ENCODE data around the gene APOM. TPM values are rescaled to one million over a fixed set of nuclear protein-coding genes. Genes with fewer than 3 reads are reported as not detected.

APOM gene
- total RNA-seq, 1 experiment from 2014 or later: 2.4 TPM

- DNase-seq (ENCODE audit: extremely low read depth, low read depth): no peak
Measured at GRCh38 chr6:31701666-31702404, 46.1 kb downstream of the APOM start.

DNA sequence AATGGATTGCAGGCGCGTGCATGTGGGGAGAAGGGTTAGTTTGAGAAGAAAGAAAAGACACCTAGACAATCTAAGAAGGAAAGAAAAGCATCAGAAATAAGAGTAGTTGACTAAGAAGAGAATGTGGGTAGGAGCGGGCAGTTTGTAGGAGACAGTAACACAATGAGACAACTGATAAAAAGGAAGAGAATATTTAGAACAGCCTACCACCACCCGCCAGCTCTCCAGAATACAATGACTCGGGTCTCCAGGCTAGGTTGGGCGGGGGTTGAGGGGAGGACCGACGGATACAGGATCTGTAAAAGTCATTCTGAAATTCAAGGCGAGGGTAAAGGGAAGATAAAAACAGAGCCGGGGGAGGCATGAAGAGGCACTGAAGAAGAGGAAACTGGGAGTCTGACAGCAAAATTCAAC is 46.7 kb downstream of the APOM start:
- DNase-seq (ENCODE audit: extremely low read depth, low read depth): no peak

- DNase-seq (ENCODE audit: extremely low read depth, low read depth): peak; percentile 95
Measured at GRCh38 chr6:31702819-31703716, 47.4 kb downstream of the APOM start, which contains the start of gene ABHD16A. Gene ABHD16A (minus strand): TSS chr6:31703324. CDS start chr6:31703281, 43 bp downstream.

DNA sequence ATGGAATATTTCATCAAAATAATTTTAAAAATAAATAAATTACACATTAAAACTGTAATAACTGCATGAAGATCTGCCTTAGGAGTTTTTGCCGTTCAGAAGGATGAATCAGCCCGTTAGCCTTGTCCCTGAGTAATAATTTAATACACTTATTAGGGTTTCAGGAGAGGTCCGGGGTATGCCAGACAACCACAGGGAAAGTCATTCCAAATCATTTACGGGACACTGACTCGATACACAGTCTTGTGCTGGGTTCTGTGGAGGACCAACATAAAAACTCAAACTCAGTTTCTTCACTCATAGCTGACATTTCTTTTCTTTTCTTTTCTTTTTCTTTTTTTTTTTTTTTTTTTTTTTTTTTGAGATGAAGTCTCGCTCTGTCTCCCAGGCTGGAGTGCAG is 50.2 kb downstream of the APOM start:
- no peak for DNase-seq (ENCODE audit: extremely low read depth, low read depth)

- no peak for DNase-seq (ENCODE audit: extremely low read depth, low read depth)
Measured at GRCh38 chr6:31706599-31706998, 50.9 kb downstream of the APOM start, which contains the start of gene LY6G6F. Gene LY6G6F (plus strand): TSS chr6:31706866. CDS start chr6:31706907, 41 bp downstream.

- no peak for DNase-seq (ENCODE audit: extremely low read depth, low read depth)
Measured at GRCh38 chr6:31707701-31708100, 52.0 kb downstream of the APOM start.

Small RNAs within 50 kb of the gene (small RNA-seq; reads per million reads assigned to genes)
- 0 reads per million in 2 experiments for gene MIR4646
- gene MIR6832: 0 reads per million in 2 experiments
- 0 reads per million in 2 experiments for gene RF00019
- gene SNORA38: 8.5 to 24.7 reads per million in 2 experiments
- 0 reads per million in 2 experiments for gene UQCRHP1

Other genes starting within 250 kb of the APOM start
- 6.5 and 6.8 TPM in 2 replicates for gene MICB, start 157.7 kb upstream of the APOM start, total RNA-seq (2014; rRNA removed; shearing (Covaris generic))
- gene MCCD1, start 126.9 kb upstream of the APOM start, total RNA-seq (2014; rRNA removed; shearing (Covaris generic)): not detected in 2 replicates
- gene DDX39B, start 113.9 kb upstream of the APOM start, total RNA-seq (2014; rRNA removed; shearing (Covaris generic)): 488 and 493 TPM in 2 replicates
- gene ATP6V1G2, start 109.3 kb upstream of the APOM start, total RNA-seq (2014; rRNA removed; shearing (Covaris generic)): 0.23 and 0.27 TPM in 2 replicates
- 20.5 and 20.6 TPM in 2 replicates for gene NFKBIL1, start 108.3 kb upstream of the APOM start, total RNA-seq (2014; rRNA removed; shearing (Covaris generic))
- not detected in 2 replicates for gene LTA, start 83.6 kb upstream of the APOM start, total RNA-seq (2014; rRNA removed; shearing (Covaris generic))
- gene TNF, start 80.3 kb upstream of the APOM start, total RNA-seq (2014; rRNA removed; shearing (Covaris generic)): not detected in 2 replicates
- not detected in 2 replicates for gene LTB, start 73.5 kb upstream of the APOM start, total RNA-seq (2014; rRNA removed; shearing (Covaris generic))
- not detected in 2 replicates for gene LST1, start 69.6 kb upstream of the APOM start, total RNA-seq (2014; rRNA removed; shearing (Covaris generic))
- not detected in 2 replicates for gene NCR3, start 62.9 kb upstream of the APOM start, total RNA-seq (2014; rRNA removed; shearing (Covaris generic))
- gene AIF1, start 40.7 kb upstream of the APOM start, total RNA-seq (2014; rRNA removed; shearing (Covaris generic)): not detected in 2 replicates
- gene PRRC2A, start 35.2 kb upstream of the APOM start, total RNA-seq (2014; rRNA removed; shearing (Covaris generic)): 68.9 and 72.2 TPM in 2 replicates
- gene BAG6, start 3.2 kb upstream of the APOM start, total RNA-seq (2014; rRNA removed; shearing (Covaris generic)): 113 and 133 TPM in 2 replicates
- 10.1 and 10.9 TPM in 2 replicates for gene C6orf47, start 4.9 kb downstream of the APOM start, total RNA-seq (2014; rRNA removed; shearing (Covaris generic))
- 11.6 and 11.7 TPM in 2 replicates for gene GPANK1, start 9.1 kb downstream of the APOM start, total RNA-seq (2014; rRNA removed; shearing (Covaris generic))
- gene CSNK2B, start 10.2 kb downstream of the APOM start, total RNA-seq (2014; rRNA removed; shearing (Covaris generic)): 110 and 131 TPM in 2 replicates
- 1.9 and 2.8 TPM in 2 replicates for gene LY6G5B, start 14.1 kb downstream of the APOM start, total RNA-seq (2014; rRNA removed; shearing (Covaris generic))
- gene LY6G5C, start 25.2 kb downstream of the APOM start, total RNA-seq (2014; rRNA removed; shearing (Covaris generic)): 0.95 and 1.3 TPM in 2 replicates
- gene ABHD16A, start 47.4 kb downstream of the APOM start, total RNA-seq (2014; rRNA removed; shearing (Covaris generic)): 40.5 and 55.7 TPM in 2 replicates
- gene LY6G6F, start 51.0 kb downstream of the APOM start, total RNA-seq (2014; rRNA removed; shearing (Covaris generic)): not detected in 2 replicates
- not detected in 2 replicates for gene LY6G6D, start 59.5 kb downstream of the APOM start, total RNA-seq (2014; rRNA removed; shearing (Covaris generic))
- not detected in 2 replicates for gene LY6G6C, start 65.9 kb downstream of the APOM start, total RNA-seq (2014; rRNA removed; shearing (Covaris generic))
- not detected in 2 replicates for gene MPIG6B, start 67.5 kb downstream of the APOM start, total RNA-seq (2014; rRNA removed; shearing (Covaris generic))
- gene DDAH2, start 73.4 kb downstream of the APOM start, total RNA-seq (2014; rRNA removed; shearing (Covaris generic)): 16.4 and 19.1 TPM in 2 replicates
- 376 and 448 TPM in 2 replicates for gene CLIC1, start 80.6 kb downstream of the APOM start, total RNA-seq (2014; rRNA removed; shearing (Covaris generic))
- gene MSH5, start 84.1 kb downstream of the APOM start, total RNA-seq (2014; rRNA removed; shearing (Covaris generic)): 18.6 and 19.8 TPM in 2 replicates
- gene SAPCD1, start 106.8 kb downstream of the APOM start, total RNA-seq (2014; rRNA removed; shearing (Covaris generic)): 2.8 and 4.7 TPM in 2 replicates
- 0.47 and 0.81 TPM in 2 replicates for gene VWA7, start 121.4 kb downstream of the APOM start, total RNA-seq (2014; rRNA removed; shearing (Covaris generic))
- gene VARS1, start 139.9 kb downstream of the APOM start, total RNA-seq (2014; rRNA removed; shearing (Covaris generic)): 42.1 and 46.7 TPM in 2 replicates
- gene LSM2, start 151.1 kb downstream of the APOM start, total RNA-seq (2014; rRNA removed; shearing (Covaris generic)): 62.6 and 64.3 TPM in 2 replicates
- gene HSPA1L, start 159.4 kb downstream of the APOM start, total RNA-seq (2014; rRNA removed; shearing (Covaris generic)): 0.82 and 1.0 TPM in 2 replicates
- gene HSPA1A, start 159.6 kb downstream of the APOM start, total RNA-seq (2014; rRNA removed; shearing (Covaris generic)): 43.3 and 46.7 TPM in 2 replicates
- gene HSPA1B, start 171.8 kb downstream of the APOM start, total RNA-seq (2014; rRNA removed; shearing (Covaris generic)): 58.3 and 60.4 TPM in 2 replicates
- 24.6 and 25.2 TPM in 2 replicates for gene NEU1, start 206.9 kb downstream of the APOM start, total RNA-seq (2014; rRNA removed; shearing (Covaris generic))
- 0.07 TPM in 1 of 2 replicates, not detected in the other for gene SLC44A4, start 223.1 kb downstream of the APOM start, total RNA-seq (2014; rRNA removed; shearing (Covaris generic))
- 19.3 and 19.9 TPM in 2 replicates for gene EHMT2, start 241.8 kb downstream of the APOM start, total RNA-seq (2014; rRNA removed; shearing (Covaris generic))
- gene ZBTB12, start 246.2 kb downstream of the APOM start, total RNA-seq (2014; rRNA removed; shearing (Covaris generic)): 1.8 and 2.8 TPM in 2 replicates

Data from NCI-H460 (cell line).